ENCODE data around the gene STK38. TPM values are rescaled to one million over a fixed set of nuclear protein-coding genes. Genes with fewer than 3 reads are reported as not detected.
A peak's percentile ranks its signal among the peaks of the same experiment; 100 is the strongest.

Gene STK38
- total and polyA plus RNA-seq, 2 of the 8 experiments (the other 6 are each of a cell fraction or from before 2014, with no cell fraction given) = 8.1 to 19.8 TPM

GRCh38 chr6:36469148-36469661 lies 78.1 kb downstream of the STK38 start:
- no peak for TF ChIP-seq SIX5 (IDR thresholded peaks at IDR 0.05; ENCODE audit: low read depth, low read length)
- no peak for TF ChIP-seq CEBPB (IDR thresholded peaks at IDR 0.05; ENCODE audit: low read depth, low read length)
- TF ChIP-seq CHD1 (IDR thresholded peaks at IDR 0.05; ENCODE audit: low read depth, low read length) = no peak
- TF ChIP-seq PHF8 (conservative IDR thresholded peaks at IDR 0.05; ENCODE audit: low read depth, low read length) = no peak
- no peak for TF ChIP-seq SAP30 (IDR thresholded peaks at IDR 0.05; ENCODE audit: insufficient read depth, insufficient replicate concordance, low read length)
- TF ChIP-seq USF2 (IDR thresholded peaks at IDR 0.05; ENCODE audit: low read length) = no peak
- no peak for TF ChIP-seq MAFK (IDR thresholded peaks at IDR 0.05; ENCODE audit: low read depth, low read length)
- no peak for TF ChIP-seq HDAC6 (IDR thresholded peaks at IDR 0.05; ENCODE audit: low read depth, low read length)
- H4K20me1 ChIP-seq (replicated peaks in 1 of 2; ENCODE audit: control insufficient read depth in 1 of 2, insufficient read depth in 2 of 2, low read length in 2 of 2) = no peaks in the 10 kb centered on the region
- CTCF ChIA-PET (ENCODE audit: partially characterized antibody) = interaction anchor here (0.5 to 1.3 kb wide), 5 partner anchors 9 to 365 kb away, joined by 3 to 5 read pairs (median 4); no protein-coding TSS in a partner anchor
- H3K56ac ChIP-seq (replicated peaks; ENCODE audit: insufficient read length, low read depth, low read length) = no peak overlapping the region
- H3K79me1 ChIP-seq (ENCODE audit: low read depth, low read length) = no peaks in the 10 kb centered on the region
- peaks cover 0 to 30% of the 10 kb centered on the region in 2 experiments; a peak in 2 of 4 replicates for H3K79me2 ChIP-seq (ENCODE audit: control insufficient read depth in 1 of 2, insufficient read depth in 2 of 2, low read length in 2 of 2)
- H3K23ac ChIP-seq (ENCODE audit: insufficient read length) = no peak overlapping the region
- FAIRE-seq (no peak), DNase-seq (ENCODE audit: low read depth in 1 of 2, low spot score in 2 of 2) (peak in 1 of 2 experiments; percentile 38)
- no peak overlapping the region for H3K27ac ChIP-seq (ENCODE audit: low read depth, low read length)
- H3K4me3 ChIP-seq (ENCODE audit: extremely low read depth in 1 of 4, insufficient read depth in 2 of 4, low read depth in 3 of 4, low read length in 4 of 4) = no peak overlapping the region
- no peak overlapping the region for H2BK20ac ChIP-seq (ENCODE audit: low read length)
- H3K9ac ChIP-seq (replicated peaks in 1 of 4; ENCODE audit: extremely low read depth in 1 of 4, low read depth in 3 of 4, low read length in 3 of 4) = no peak overlapping the region
- no peak overlapping the region for H2BK15ac ChIP-seq (ENCODE audit: low read length)
- POLR2A ChIA-PET (ENCODE audit: partially characterized antibody) = interaction anchor here (1.1 to 1.4 kb wide), 3 partner anchors 10 to 131 kb away, joined by 3 to 6 read pairs (median 4); no protein-coding TSS in a partner anchor
- no peaks in the 10 kb centered on the region for H3K9me3 ChIP-seq (ENCODE audit: insufficient read depth in 2 of 2, low read depth in 1 of 2, low read length in 1 of 2)
- H3K36me3 ChIP-seq (ENCODE audit: control insufficient read depth in 2 of 4, insufficient read depth in 4 of 4, low read length in 3 of 4) = peaks cover 0 to 6% (median under 1%) of the 10 kb centered on the region in 4 experiments; a peak in 2 of 8 replicates
- no peak overlapping the region for H2AFZ ChIP-seq (ENCODE audit: low read length)
- H3K27me3 ChIP-seq (replicated peaks in 1 of 4; ENCODE audit: control insufficient read depth in 3 of 4, extremely low read depth in 1 of 4, insufficient read depth in 3 of 4, low read length in 3 of 4) = no peaks in the 10 kb centered on the region
- no peak overlapping the region for H2BK12ac ChIP-seq (ENCODE audit: low read depth, low read length)
- no peak overlapping the region for H4K8ac ChIP-seq (ENCODE audit: extremely low read depth, insufficient read depth, low read length)
- H3K14ac ChIP-seq (ENCODE audit: insufficient read length) = no peak overlapping the region
- H3K4ac ChIP-seq (replicated peaks; ENCODE audit: insufficient read length, low read depth, low read length) = no peak overlapping the region
- H3K4me2 ChIP-seq (ENCODE audit: insufficient read depth in 1 of 2, low read depth in 2 of 2, low read length in 2 of 2) = no peak overlapping the region
- no peak overlapping the region for H4K5ac ChIP-seq (ENCODE audit: insufficient read length, low read depth, low read length)
- 85% methylated on average over 6 of the region's 6 CpGs; no CpG with 5 or more reads in 1 of the 2 experiments for WGBS, 2 experiments (ENCODE audit: extremely low coverage in 1 of 2, insufficient coverage in 1 of 2, insufficient read length in 1 of 2, insufficient replicate concordance in 2 of 2, low coverage in 1 of 2, low lambda C conversion rate in 2 of 2, missing lambda C conversion rate in 1 of 2)
- H4K91ac ChIP-seq (replicated peaks; ENCODE audit: insufficient read length, low read length) = no peak overlapping the region
- H2BK120ac ChIP-seq (replicated peaks; ENCODE audit: low read depth, low read length) = no peak overlapping the region
- H3K18ac ChIP-seq (ENCODE audit: extremely low read depth, low read length) = no peak overlapping the region
- no peak overlapping the region for H2BK5ac ChIP-seq (ENCODE audit: low read depth, low read length)
- no peaks in the 10 kb centered on the region for H3K4me1 ChIP-seq (replicated peaks in 1 of 4; ENCODE audit: control insufficient read depth in 3 of 4, insufficient read depth in 4 of 4, low read length in 3 of 4)
- no peaks in the 10 kb centered on the region for H3K23me2 ChIP-seq (ENCODE audit: low read depth, low read length)
- H2AK5ac ChIP-seq (ENCODE audit: low read depth, low read length) = no peak overlapping the region

Data from H1 (cell line).